Esophagus muscularis mucosa (tissue), 4 donors: ENCODE measurements around the gene WDFY2. TPM values are rescaled to one million over a fixed set of nuclear protein-coding genes. Genes with fewer than 3 reads are reported as not detected.

ENCODE experiments used
- DNase-seq: peaks from one replicate; pipeline ENCODE4 v3.0.0-alpha.2; 2017; ENCODE audit errors: extremely low spot score
- H3K27ac ChIP-seq, 4 donors: fragments of 200-600 bp; sonication (generic); replicated peaks in 1 of 4; 1 replicate in 3 of 4; 2 replicates in 1 of 4; pipeline ENCODE4 v1.5.1; 2016 to 2019; ENCODE audit warnings: mild to moderate bottlenecking in 1 of 4
- H3K27me3 ChIP-seq, 4 donors: fragments of 200-600 bp; sonication (generic); one replicate each; pipeline versions ENCODE4 v1.5.1 to v1.6.0; 2016 to 2019
- H3K36me3 ChIP-seq, 4 donors: fragments of 200-600 bp; sonication (generic); one replicate each; pipeline ENCODE4 v1.5.1; 2016 to 2019
- H3K4me1 ChIP-seq, 4 donors: fragments of 200-600 bp; sonication (generic); one replicate each; pipeline ENCODE4 v1.5.1; 2016 to 2019
- H3K4me3 ChIP-seq, 4 donors: fragments of 200-600 bp; sonication (generic); 1 replicate in 2 of 4; 2 replicates in 2 of 4; pipeline ENCODE4 v1.5.1; 2016 to 2019; ENCODE audit warnings: mild to moderate bottlenecking in 4 of 4, moderate library complexity in 1 of 4
- H3K9me3 ChIP-seq, 4 donors: fragments of 200-600 bp; sonication (generic); 1 replicate in 3 of 4; 2 replicates in 1 of 4; pipeline ENCODE4 v1.5.1; 2016 to 2019
- CTCF ChIP-seq, 3 experiments: fragments of 200-600 bp in 2 of 3; fragments of 450-650 bp in 1 of 3; sonication (generic) in 2 of 3; IDR thresholded peaks; one replicate each; pipeline ENCODE4 v1.5.1; 2017 to 2019; ENCODE audit warnings: antibody characterized with exemption in 3 of 3, mild to moderate bottlenecking in 2 of 3, moderate library complexity in 1 of 3
- EP300 ChIP-seq: sonication (generic); formaldehyde crosslinking; IDR thresholded peaks from one replicate; pipeline ENCODE4 v1.6.1; 2017; ENCODE audit warnings: antibody characterized with exemption
- POLR2A ChIP-seq: fragments of 450-650 bp; IDR thresholded peaks from one replicate; pipeline ENCODE4 v1.6.1; 2017; ENCODE audit warnings: antibody characterized with exemption, moderate library complexity, mild to moderate bottlenecking, low read depth
- POLR2AphosphoS5 ChIP-seq, 2 donors: sonication (generic); formaldehyde crosslinking; IDR thresholded peaks; one replicate each; pipeline ENCODE4 v1.6.1; 2017; ENCODE audit warnings: antibody characterized with exemption in 2 of 2
- WGBS: methylation state at CpG from one replicate; pipeline ENCODE4 v1.1.5; 2018; 5-methylcytosine and 5-hydroxymethylcytosine counted together
- intact Hi-C: fragments of 100-400 bp; cut with DNase I; formaldehyde crosslinking; loops from one replicate; pipeline ENCODE4 v1.15.1; 2023
- total RNA-seq, 4 donors: library from RNA; depleted of rRNA; stranded (reverse); fragments of >200 nt; gene quantifications; one replicate each; pipeline versions ENCODE4 v1.1.0 to v1.2.1, GENCODE V29; 2016

Gene WDFY2
- total RNA-seq, 4 donors from 2014 or later, result 4.7 to 8.7 (median 5.7) TPM

- Histone ChIP-seq H3K27ac (no peak overlapping the region), H3K4me1 (no peaks in the 10 kb centered on the region), H3K4me3 (no peak overlapping the region), H3K27me3 (no peaks in the 10 kb centered on the region), H3K9me3 (no peaks in the 10 kb centered on the region), H3K36me3 (peaks cover 0 to 6% (median 0%) of the 10 kb centered on the region in 4 donors)
- no peak for TF ChIP-seq CTCF (IDR thresholded peaks at IDR 0.05)
- no peak for TF ChIP-seq EP300
- TF ChIP-seq POLR2AphosphoS5 (IDR thresholded peaks at IDR 0.05), result no peak
- no peak for TF ChIP-seq POLR2A
- 81% methylated on average over 3 of the region's 3 CpGs for WGBS
- peak; percentile 47 for DNase-seq
- intact Hi-C loops, result no loop called here
These were observed 120.4 kb downstream of the WDFY2 start for GRCh38 chr13:51704399-51705313.

- Histone ChIP-seq H3K9me3 (no peaks in the 10 kb centered on the region), H3K4me3 (no peak overlapping the region), H3K4me1 (no peaks in the 10 kb centered on the region), H3K36me3 (peaks cover 0 to 6% (median 0%) of the 10 kb centered on the region in 4 donors), H3K27me3 (no peaks in the 10 kb centered on the region), H3K27ac (no peak overlapping the region)
- TF ChIP-seq POLR2A (no peak), EP300 (no peak), POLR2AphosphoS5 (IDR thresholded peaks at IDR 0.05) (no peak), CTCF (IDR thresholded peaks at IDR 0.05) (no peak)
- DNase-seq, result no peak
- intact Hi-C loops, result no loop called here
These were observed 123.2 kb downstream of the WDFY2 start for GRCh38 chr13:51707461-51707860.

- Histone ChIP-seq H3K4me1 (no peaks in the 10 kb centered on the region), H3K27ac (no peak overlapping the region), H3K4me3 (no peak overlapping the region), H3K36me3 (no peaks in the 10 kb centered on the region), H3K9me3 (no peaks in the 10 kb centered on the region), H3K27me3 (no peaks in the 10 kb centered on the region)
- 94% methylated on average over 1 of the region's 1 CpG for WGBS
- TF ChIP-seq EP300 (no peak), POLR2AphosphoS5 (IDR thresholded peaks at IDR 0.05) (no peak), POLR2A (no peak), CTCF (IDR thresholded peaks at IDR 0.05) (no peak)
- DNase-seq, result no peak
- intact Hi-C loops, result no loop called here
These were observed 129.5 kb downstream of the WDFY2 start for GRCh38 chr13:51713807-51714206.

- Histone ChIP-seq H3K36me3 (no peaks in the 10 kb centered on the region), H3K4me3 (no peak overlapping the region), H3K27ac (no peak overlapping the region), H3K4me1 (no peaks in the 10 kb centered on the region), H3K27me3 (no peaks in the 10 kb centered on the region), H3K9me3 (no peaks in the 10 kb centered on the region)
- no peak for TF ChIP-seq POLR2A
- TF ChIP-seq POLR2AphosphoS5 (IDR thresholded peaks at IDR 0.05), result no peak
- no peak for TF ChIP-seq CTCF (IDR thresholded peaks at IDR 0.05)
- TF ChIP-seq EP300, result no peak
- WGBS, result 46% methylated on average over 2 of the region's 2 CpGs
- intact Hi-C loops, result no loop called here
- DNase-seq, result peak; percentile 19
These were observed 130.5 kb downstream of the WDFY2 start for GRCh38 chr13:51714663-51715168.
